Fibroblast of the aortic adventitia (primary cell): ENCODE results near the gene CDK4. TPM values are rescaled to one million over a fixed set of nuclear protein-coding genes. Genes with fewer than 3 reads are reported as not detected.

ENCODE experiments used
- DNase-seq: peaks from one replicate; pipeline ENCODE4 v3.0.0-alpha.2; 2010; ENCODE audit warnings: low read depth
- H3K4me3 ChIP-seq: 2 replicates; pipeline ENCODE4 v1.5.1; 2011; ENCODE audit warnings: low read depth, mild to moderate bottlenecking, control low read depth, low read length, moderate library complexity
- total RNA-seq: library from RNA; depleted of rRNA; stranded (reverse); fragments of >200 nt; gene quantifications from 2 replicates; pipeline ENCODE4 v1.2.3, GENCODE V29; 2012; ENCODE audit warnings: low replicate concordance
- TF ChIP-seq, protein P1 (sequence below): IDR thresholded peaks from 2 replicates; pipeline ENCODE4 v1.5.1; 2011; ENCODE audit warnings: mild to moderate bottlenecking, low read length, control low read depth, inconsistent platforms; ENCODE audit not compliant: insufficient read depth

CDK4 gene
- total RNA-seq, 1 donor = 208 TPM

DNA sequence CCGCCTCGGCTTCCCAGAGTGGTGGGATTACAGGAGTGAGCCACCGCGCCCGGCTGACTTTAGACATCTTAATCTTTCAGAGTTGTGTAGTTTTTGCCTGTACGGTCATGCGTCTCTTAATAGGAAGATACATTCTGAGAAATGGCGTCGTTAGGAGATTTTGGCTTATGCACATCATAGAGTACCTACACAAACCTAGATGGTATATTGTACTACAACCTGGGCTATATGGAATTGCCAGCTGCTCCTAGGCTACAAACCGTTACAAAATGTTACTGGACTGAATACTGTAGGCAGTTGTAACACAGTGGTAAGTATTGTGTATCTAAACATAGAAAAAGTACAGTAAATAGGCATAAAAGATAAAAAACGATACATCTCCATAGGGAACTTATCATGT is 31.8 kb upstream of the CDK4 start:
- TF ChIP-seq, protein P1, sequence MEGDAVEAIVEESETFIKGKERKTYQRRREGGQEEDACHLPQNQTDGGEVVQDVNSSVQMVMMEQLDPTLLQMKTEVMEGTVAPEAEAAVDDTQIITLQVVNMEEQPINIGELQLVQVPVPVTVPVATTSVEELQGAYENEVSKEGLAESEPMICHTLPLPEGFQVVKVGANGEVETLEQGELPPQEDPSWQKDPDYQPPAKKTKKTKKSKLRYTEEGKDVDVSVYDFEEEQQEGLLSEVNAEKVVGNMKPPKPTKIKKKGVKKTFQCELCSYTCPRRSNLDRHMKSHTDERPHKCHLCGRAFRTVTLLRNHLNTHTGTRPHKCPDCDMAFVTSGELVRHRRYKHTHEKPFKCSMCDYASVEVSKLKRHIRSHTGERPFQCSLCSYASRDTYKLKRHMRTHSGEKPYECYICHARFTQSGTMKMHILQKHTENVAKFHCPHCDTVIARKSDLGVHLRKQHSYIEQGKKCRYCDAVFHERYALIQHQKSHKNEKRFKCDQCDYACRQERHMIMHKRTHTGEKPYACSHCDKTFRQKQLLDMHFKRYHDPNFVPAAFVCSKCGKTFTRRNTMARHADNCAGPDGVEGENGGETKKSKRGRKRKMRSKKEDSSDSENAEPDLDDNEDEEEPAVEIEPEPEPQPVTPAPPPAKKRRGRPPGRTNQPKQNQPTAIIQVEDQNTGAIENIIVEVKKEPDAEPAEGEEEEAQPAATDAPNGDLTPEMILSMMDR = no peak
- DNase-seq = no peak
- H3K4me3 ChIP-seq = peak overlapping the region; percentile 19

DNA sequence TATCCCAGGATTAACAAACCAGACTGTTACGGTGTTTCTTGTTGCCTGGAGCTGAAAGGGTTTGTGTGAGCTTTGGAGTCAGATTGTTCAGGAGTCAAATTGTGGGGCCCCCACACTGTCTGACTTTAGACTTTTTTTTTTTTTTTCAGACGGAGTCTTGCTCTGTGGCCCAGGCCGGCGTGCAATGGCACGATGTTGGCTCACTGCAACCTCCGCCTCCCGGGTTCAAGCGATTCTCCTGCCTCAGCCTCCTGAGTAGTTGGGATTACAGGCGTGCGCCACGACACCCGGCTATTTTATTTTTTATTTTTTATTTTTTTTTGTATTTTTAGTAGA is 31.3 kb upstream of the CDK4 start:
- no peak for DNase-seq
- H3K4me3 ChIP-seq = peak overlapping the region; percentile 100
- TF ChIP-seq, protein P1 = no peak

DNA sequence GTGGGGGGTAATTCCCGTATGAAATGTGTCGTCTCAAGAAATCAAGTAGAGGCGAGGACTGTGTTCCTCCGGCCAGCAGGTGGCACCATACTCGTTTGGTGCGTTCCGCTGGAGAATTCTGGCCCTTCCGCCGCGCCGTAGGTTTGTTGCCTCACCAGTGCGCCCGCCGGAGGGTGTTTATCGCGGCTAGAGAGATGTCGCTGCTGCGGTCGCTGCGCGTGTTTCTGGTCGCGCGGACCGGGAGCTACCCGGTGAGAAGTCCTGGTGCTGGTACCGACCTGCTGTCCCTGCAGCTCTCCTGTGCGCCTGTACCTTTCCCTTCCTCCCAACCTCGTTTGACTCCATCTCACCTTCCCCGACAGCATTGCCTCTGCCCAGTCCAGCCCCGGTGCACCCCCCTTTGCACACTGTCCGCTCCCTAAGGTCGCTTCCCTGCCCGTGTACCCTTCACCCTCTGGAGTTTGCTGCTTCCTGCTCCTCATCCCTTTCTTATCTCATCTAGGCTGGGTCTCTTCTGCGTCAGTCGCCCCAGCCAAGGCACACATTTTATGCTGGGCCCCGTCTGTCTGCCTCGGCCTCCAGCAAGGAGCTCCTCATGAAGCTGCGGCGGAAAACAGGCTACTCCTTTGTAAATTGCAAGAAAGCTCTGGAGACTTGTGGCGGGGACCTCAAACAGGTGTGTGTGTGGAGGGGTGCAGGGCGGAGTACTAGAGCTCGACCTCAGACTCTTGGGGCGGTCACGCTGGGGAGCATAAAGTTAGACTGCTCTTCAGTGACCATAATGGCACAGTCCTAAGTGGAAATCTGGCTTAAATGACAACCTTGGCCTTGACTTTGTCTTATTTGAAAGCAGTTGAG is 30.7 kb upstream of the CDK4 start, which contains the start of gene TSFM:
Gene TSFM (plus strand): TSS at position 180 of the 858 bp plus-strand sequence. CDS start 15 bp downstream, at position 195.
- TF ChIP-seq, protein P1 = peak; percentile 83
- peak; percentile 95 for DNase-seq
- H3K4me3 ChIP-seq = peak within 1 kb of the TSS; percentile 100

DNA sequence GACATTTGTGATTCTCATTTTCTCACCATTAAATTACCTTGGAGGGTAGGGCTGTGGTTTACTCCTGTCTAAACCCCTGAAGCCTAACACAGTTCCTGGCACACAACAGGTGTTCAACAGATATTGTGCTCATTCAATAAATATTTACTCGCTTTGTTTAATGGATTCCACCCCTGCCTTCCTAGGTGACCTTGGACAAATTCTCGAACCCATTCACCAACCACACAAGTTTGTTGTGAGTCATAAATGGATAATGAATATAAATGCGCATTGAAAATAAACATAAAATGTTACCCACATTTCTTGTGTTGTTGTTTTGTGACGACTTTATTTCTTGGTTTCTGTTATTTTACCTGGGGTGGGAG is 30.1 kb upstream of the CDK4 start:
- no peak overlapping the region for H3K4me3 ChIP-seq

DNA sequence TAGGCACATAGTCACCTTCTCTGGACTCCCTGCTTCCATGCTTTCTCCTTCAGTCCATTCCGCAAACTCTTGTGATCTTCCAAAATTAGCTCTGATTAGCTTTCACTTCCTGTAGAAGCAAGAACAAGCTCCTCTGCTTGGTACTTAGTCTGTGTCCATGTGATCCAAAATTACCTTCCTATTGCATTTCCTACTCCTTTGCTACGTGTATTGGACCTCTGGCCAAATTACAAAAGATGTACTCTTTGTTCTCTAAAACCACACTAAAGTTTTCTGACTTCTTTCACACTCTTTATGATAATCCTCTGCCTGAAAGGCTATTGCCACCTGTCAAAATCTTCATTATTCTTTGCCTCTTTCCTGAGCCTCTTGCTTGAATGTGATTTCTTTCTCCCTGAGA is 29.7 kb upstream of the CDK4 start:
- no peak for DNase-seq
- TF ChIP-seq, protein P1 = no peak
- no peak overlapping the region for H3K4me3 ChIP-seq

More for the DNA sequence above, 30.1 kb upstream of the CDK4 start:
- TF ChIP-seq, protein P1 = no peak
- DNase-seq = no peak

DNA sequence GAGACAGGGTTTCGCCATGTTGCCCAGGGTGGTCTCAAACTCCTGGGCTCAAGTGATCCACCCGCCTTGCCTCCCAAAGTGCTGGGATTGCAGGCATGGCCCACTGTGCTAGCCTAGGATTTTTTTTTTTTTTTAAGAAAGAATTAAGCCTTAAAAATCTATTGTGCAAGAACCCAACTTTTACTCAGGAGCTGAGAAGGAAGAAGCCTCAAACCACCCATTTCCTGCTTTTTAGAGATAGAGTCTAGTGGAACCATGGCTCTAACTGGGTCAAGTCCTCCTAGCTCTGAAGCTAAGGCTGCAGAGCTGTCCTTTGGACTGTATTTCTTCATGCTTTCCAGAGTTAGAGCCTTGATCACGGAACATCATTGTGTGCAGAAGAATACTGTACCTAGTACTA is 29.1 kb upstream of the CDK4 start:
- TF ChIP-seq, protein P1 = no peak
- H3K4me3 ChIP-seq = no peak overlapping the region
- no peak for DNase-seq
